Endothelial cell of umbilical vein (primary cell): ENCODE results near the gene CFAP46.

Source experiments
- CTCF ChIP-seq, 2 donors: IDR thresholded peaks; 1 replicate in 1 of 2; 2 replicates in 1 of 2; pipeline ENCODE4 v1.5.1; 2011; ENCODE audit warnings: low read length in 2 of 2, mild to moderate bottlenecking in 2 of 2, moderate library complexity in 2 of 2, control low read depth in 1 of 2, inconsistent platforms in 1 of 2, low read depth in 1 of 2; ENCODE audit not compliant: insufficient read depth in 1 of 2; ENCODE audit errors: extremely low read depth in 1 of 2
- EZH2 ChIP-seq: IDR thresholded peaks from 2 replicates; pipeline ENCODE4 v1.6.1; 2012; ENCODE audit warnings: borderline replicate concordance, low read depth, mild to moderate bottlenecking, moderate library complexity, low read length, inconsistent platforms; ENCODE audit not compliant: severe bottlenecking
- MAX ChIP-seq: IDR thresholded peaks from 2 replicates; pipeline ENCODE4 v1.6.1; 2011; ENCODE audit not compliant: insufficient read depth, insufficient read length
- MYC ChIP-seq: IDR thresholded peaks from one replicate; pipeline ENCODE4 v1.6.1; 2011; ENCODE audit warnings: mild to moderate bottlenecking, low read depth, low read length
- POLR2A ChIP-seq: IDR thresholded peaks from 2 replicates; pipeline ENCODE4 v1.6.1; 2012; ENCODE audit warnings: low read depth, mild to moderate bottlenecking, control low read depth, low read length
- POLR2AphosphoS5 ChIP-seq: IDR thresholded peaks from 2 replicates; pipeline ENCODE4 v1.6.1; 2012; ENCODE audit warnings: low read depth, mild to moderate bottlenecking, control low read depth, low read length, moderate library complexity; ENCODE audit not compliant: insufficient read depth

- TF ChIP-seq CTCF (IDR thresholded peaks at IDR 0.05; ENCODE audit: extremely low read depth in 1 of 2, insufficient read depth in 1 of 2, low read depth in 1 of 2, low read length in 2 of 2) = no peak
- TF ChIP-seq POLR2A = no peak
- TF ChIP-seq POLR2AphosphoS5 = no peak
- no peak for TF ChIP-seq MYC
- no peak for TF ChIP-seq EZH2
- no peak for TF ChIP-seq MAX
Observed at GRCh38 chr10:132888898-132889490, 53.4 kb downstream of the CFAP46 start.
